GOT3 (cell line): ENCODE data around the gene FUOM.

ENCODE experiments used
- DNase-seq: peaks from one replicate; lab custom pipeline; 2025; ENCODE audit warnings: mixed read lengths; lab: John Stamatoyannopoulos, UW

The FUOM gene

DNA sequence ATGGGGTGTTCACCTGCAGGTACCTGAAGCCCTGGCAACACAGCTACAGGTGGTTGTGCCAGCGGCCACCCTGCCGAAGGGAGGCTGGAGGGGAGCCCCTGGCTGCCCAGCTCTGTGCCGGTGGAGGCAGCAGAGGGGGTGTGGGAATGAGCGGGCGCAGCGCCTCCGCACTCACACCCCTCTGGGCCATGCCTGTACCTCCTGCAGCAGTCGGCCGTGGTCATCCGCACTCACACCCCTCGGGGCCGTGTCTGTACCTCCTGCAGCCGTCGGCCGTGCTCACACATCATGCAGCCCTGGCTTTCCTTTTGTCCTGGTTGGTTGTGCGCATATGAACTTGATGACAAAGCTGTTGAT lies 47.4 kb downstream of the FUOM start:
- DNase-seq, result no peak

GRCh38 chr10:133309720-133310398 lies 48.0 kb downstream of the FUOM start:
- DNase-seq, result no peak

DNA sequence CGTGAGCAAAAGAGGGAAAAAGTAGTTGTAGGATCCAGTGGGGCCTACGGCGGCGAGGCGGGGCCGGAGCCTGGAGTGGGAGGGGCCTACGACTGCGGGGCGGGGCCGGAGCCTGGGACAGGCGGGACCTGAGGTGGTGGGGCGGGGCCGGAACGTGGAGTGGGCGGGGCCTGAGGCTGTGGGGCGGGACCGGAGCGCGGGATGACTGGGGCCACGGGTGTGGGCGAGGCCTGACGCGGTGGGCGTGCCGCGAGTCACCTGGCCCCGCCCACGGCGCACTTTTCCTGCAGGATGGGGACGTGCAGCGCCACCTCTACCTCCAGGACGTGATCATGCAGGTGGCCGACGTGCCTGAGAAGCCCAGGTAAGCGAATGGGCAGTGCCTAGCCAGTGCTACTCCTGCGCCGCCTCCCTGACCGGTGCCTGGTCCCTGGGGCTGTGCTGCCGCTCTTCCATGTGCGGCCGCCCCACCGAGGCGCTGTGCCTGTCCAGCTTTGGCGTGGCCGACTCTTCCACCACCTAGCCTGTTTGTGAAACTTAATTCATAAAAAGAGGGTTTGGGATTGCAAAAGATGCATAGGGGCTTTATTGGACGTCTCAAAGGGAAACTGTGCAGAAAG lies 48.6 kb downstream of the FUOM start:
- DNase-seq, result peak; percentile 87

- DNase-seq, result peak; percentile 87
These were observed 49.3 kb downstream of the FUOM start, which contains the start of the genes TUBGCP2 and ZNF511 for GRCh38 chr10:133308421-133309099. TSS of gene TUBGCP2 (minus strand) at chr10:133308872. CDS start at chr10:133302941, 5,931 bp downstream. TSS of gene ZNF511 (plus strand) at chr10:133308914. CDS start at chr10:133308944, 30 bp downstream.

DNA sequence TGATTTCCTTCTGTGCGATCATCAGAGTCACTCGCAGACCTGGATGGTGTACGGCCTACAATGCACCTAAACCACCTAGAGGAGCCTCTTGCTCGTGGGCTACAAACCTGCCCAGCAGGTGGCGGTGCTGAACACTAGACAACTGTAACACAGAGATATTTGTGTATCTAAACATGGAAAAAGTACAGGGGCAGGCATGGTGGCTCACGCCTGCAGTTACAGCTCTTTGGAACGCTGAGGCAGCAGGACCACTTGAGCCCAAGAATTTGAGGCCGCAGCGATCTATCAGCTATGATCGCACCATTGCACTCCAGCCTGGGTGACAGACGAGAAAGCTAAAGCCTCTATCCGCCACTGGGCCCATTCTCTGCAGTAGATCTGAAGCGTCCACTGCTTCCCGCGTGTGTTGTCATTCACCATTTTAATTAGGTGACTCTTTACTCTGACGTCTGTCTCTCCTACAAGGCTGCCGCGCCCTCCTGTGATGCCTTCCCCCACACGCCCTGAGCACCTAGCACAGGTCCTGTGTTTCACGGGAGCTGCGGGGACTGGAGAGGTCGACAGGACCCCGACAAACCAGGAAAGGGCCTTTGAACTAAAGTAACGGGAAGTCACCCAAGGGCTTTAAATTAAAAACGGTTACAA lies 49.9 kb downstream of the FUOM start:
- no peak for DNase-seq

GRCh38 chr10:133306941-133307379 lies 50.9 kb downstream of the FUOM start:
- DNase-seq, result no peak

DNA sequence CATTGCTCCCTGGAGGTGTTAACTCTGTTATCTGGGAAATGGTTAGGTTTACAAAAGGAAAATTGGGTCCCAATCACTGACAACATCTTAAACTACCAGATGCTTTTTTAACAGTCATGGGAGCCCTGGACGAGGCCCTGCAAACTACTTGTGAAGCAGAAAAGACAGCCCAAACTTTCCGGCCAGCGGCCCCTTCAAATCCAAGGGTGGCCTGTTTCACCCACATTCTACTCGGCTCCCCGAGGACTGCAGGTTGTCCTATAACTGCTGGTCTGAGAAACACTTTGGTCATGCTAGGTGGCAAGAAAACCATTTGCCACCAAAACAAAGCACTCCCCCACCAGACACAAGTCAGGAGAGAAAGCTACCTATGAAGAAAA lies 51.7 kb downstream of the FUOM start:
- DNase-seq, result no peak
